Measurements from ENCODE around the gene FKBP1A.

FKBP1A gene

GRCh38 chr20:1386323-1386722 lies 6.5 kb downstream of the FKBP1A start:
- DNase-seq (ENCODE audit: low read depth in 2 of 2, low spot score in 1 of 2), result no peak

GRCh38 chr20:1383623-1384404 lies 9.0 kb downstream of the FKBP1A start:
- no peak for DNase-seq (ENCODE audit: low read depth in 2 of 2, low spot score in 1 of 2)

- DNase-seq (ENCODE audit: low read depth in 2 of 2, low spot score in 1 of 2), result no peak
Observed at GRCh38 chr20:1382670-1383069, 10.2 kb downstream of the FKBP1A start.

- no peak for DNase-seq (ENCODE audit: low read depth in 2 of 2, low spot score in 1 of 2)
Observed at GRCh38 chr20:1381753-1382591, 10.9 kb downstream of the FKBP1A start.

GRCh38 chr20:1378735-1379125 lies 14.1 kb downstream of the FKBP1A start:
- DNase-seq (ENCODE audit: low read depth in 2 of 2, low spot score in 1 of 2), result no peak

GRCh38 chr20:1377984-1378734 lies 14.7 kb downstream of the FKBP1A start:
- no peak for DNase-seq (ENCODE audit: low read depth in 2 of 2, low spot score in 1 of 2)

- no peak for DNase-seq (ENCODE audit: low read depth in 2 of 2, low spot score in 1 of 2)
Observed at GRCh38 chr20:1377341-1377871, 15.4 kb downstream of the FKBP1A start.

- no peak for DNase-seq (ENCODE audit: low read depth in 2 of 2, low spot score in 1 of 2)
Observed at GRCh38 chr20:1376408-1377270, 16.2 kb downstream of the FKBP1A start.

- DNase-seq (ENCODE audit: low read depth in 2 of 2, low spot score in 1 of 2), result no peak
Observed at GRCh38 chr20:1376007-1376406, 16.8 kb downstream of the FKBP1A start.

- no peak for DNase-seq (ENCODE audit: low read depth in 2 of 2, low spot score in 1 of 2)
Observed at GRCh38 chr20:1375515-1375914, 17.3 kb downstream of the FKBP1A start.

- DNase-seq (ENCODE audit: low read depth in 2 of 2, low spot score in 1 of 2), result no peak
Observed at GRCh38 chr20:1374246-1374645, 18.6 kb downstream of the FKBP1A start.

- no peak for DNase-seq (ENCODE audit: low read depth in 2 of 2, low spot score in 1 of 2)
Observed at GRCh38 chr20:1373614-1374013, 19.2 kb downstream of the FKBP1A start.

- DNase-seq (ENCODE audit: low read depth in 2 of 2, low spot score in 1 of 2), result no peak
Observed at GRCh38 chr20:1373036-1373435, 19.8 kb downstream of the FKBP1A start.

- no peak for DNase-seq (ENCODE audit: low read depth in 2 of 2, low spot score in 1 of 2)
Observed at GRCh38 chr20:1371830-1372539, 20.9 kb downstream of the FKBP1A start.

- no peak for DNase-seq (ENCODE audit: low read depth in 2 of 2, low spot score in 1 of 2)
Observed at GRCh38 chr20:1371202-1371782, 21.6 kb downstream of the FKBP1A start.

GRCh38 chr20:1370548-1371110 lies 22.2 kb downstream of the FKBP1A start:
- DNase-seq (ENCODE audit: low read depth in 2 of 2, low spot score in 1 of 2), result no peak

- DNase-seq (ENCODE audit: low read depth in 2 of 2, low spot score in 1 of 2), result no peak
Observed at GRCh38 chr20:1369970-1370369, 22.9 kb downstream of the FKBP1A start.

- DNase-seq (ENCODE audit: low read depth in 2 of 2, low spot score in 1 of 2), result no peak
Observed at GRCh38 chr20:1368448-1369199, 24.2 kb downstream of the FKBP1A start.

Data from stimulated activated CD8-positive, alpha-beta memory T cell treated with anti-CD3 and anti-CD28 coated beads, Interleukin-4, amount 100 ng/mL, for 4 hours (primary cell).